HG02981 (cell line): Measurements from ENCODE around the gene SCGB1C1.
"Not testable (repeated sequence)": the region's sequence is repeated elsewhere in the genome, so short reads cannot be mapped to it uniquely, and the experiment has no call there.

Source experiments
- ATAC-seq: cut with Tn5 transposase; IDR thresholded peaks from one replicate; pipeline ENCODE4 v1.9.1; 2021; ENCODE audit warnings: mild to moderate bottlenecking, moderate library complexity; ENCODE audit not compliant: unreplicated experiment

The SCGB1C1 gene

GRCh38 chr11:192674-193128 is at the start of gene SCGB1C1:
Gene SCGB1C1 (plus strand): TSS chr11:193078. CDS start chr11:193100, 22 bp downstream.
- not testable (repeated sequence) for ATAC-seq

- not testable (repeated sequence) for ATAC-seq
Observed at GRCh38 chr11:180242-180641, 12.6 kb upstream of the SCGB1C1 start.

GRCh38 chr11:189200-189783 is 3.6 kb upstream of the SCGB1C1 start:
- ATAC-seq = not testable (repeated sequence)

GRCh38 chr11:189843-190311 is 3.0 kb upstream of the SCGB1C1 start:
- peak; percentile 78 for ATAC-seq

- not testable (repeated sequence) for ATAC-seq
Observed at GRCh38 chr11:190546-190945, 2.3 kb upstream of the SCGB1C1 start.

GRCh38 chr11:191490-192478 is 1.1 kb upstream of the SCGB1C1 start:
- ATAC-seq = not testable (repeated sequence)

- not testable (repeated sequence) for ATAC-seq
Observed at GRCh38 chr11:193481-193880, 603 bp downstream of the SCGB1C1 start.

- no peak for ATAC-seq
Observed at GRCh38 chr11:196786-197731, 4.2 kb downstream of the SCGB1C1 start.

- no peak for ATAC-seq
Observed at GRCh38 chr11:197741-198235, 4.9 kb downstream of the SCGB1C1 start.

GRCh38 chr11:198236-198806 is 5.4 kb downstream of the SCGB1C1 start:
- no peak for ATAC-seq

- no peak for ATAC-seq
Observed at GRCh38 chr11:199004-199581, 6.2 kb downstream of the SCGB1C1 start.

GRCh38 chr11:199782-200181 is 6.9 kb downstream of the SCGB1C1 start:
- ATAC-seq = no peak

- no peak for ATAC-seq
Observed at GRCh38 chr11:200224-201003, 7.5 kb downstream of the SCGB1C1 start.

- ATAC-seq = no peak
Observed at GRCh38 chr11:201966-202365, 9.1 kb downstream of the SCGB1C1 start.

GRCh38 chr11:202490-202889 is 9.6 kb downstream of the SCGB1C1 start:
- ATAC-seq = no peak

GRCh38 chr11:203056-203944 is 10.4 kb downstream of the SCGB1C1 start:
- ATAC-seq = no peak

- ATAC-seq = no peak
Observed at GRCh38 chr11:203945-204586, 11.2 kb downstream of the SCGB1C1 start.
